ENCODE measurements around the gene SMYD5. TPM values are rescaled to one million over a fixed set of nuclear protein-coding genes. Genes with fewer than 3 reads are reported as not detected.

SMYD5 gene
- total RNA-seq, 1 donor from 2014 or later, result 28.4 TPM

- no peak for DNase-seq
Measured at GRCh38 chr2:73208258-73208657, 5.8 kb upstream of the SMYD5 start.

DNA sequence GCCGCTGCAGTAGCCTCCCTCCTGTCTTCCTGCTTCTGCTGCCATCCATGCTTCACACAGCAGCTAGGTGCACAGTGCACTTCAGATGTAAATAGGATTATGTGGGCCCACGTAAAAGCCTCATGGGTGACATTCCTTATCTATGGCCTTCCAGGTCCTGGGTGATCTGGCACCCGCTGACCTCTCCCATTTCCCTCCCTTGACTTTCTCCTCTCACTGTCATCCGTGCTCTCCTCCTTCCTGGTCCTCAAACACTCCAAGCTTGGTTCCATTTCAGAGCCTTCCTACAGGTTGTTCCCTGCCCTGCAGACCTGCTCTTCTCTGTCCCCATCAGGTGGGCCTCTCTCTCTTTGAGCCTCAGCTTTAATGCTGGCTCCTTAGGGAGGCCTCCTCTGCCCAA, 4.0 kb upstream of the SMYD5 start:
- no peak for DNase-seq

DNA sequence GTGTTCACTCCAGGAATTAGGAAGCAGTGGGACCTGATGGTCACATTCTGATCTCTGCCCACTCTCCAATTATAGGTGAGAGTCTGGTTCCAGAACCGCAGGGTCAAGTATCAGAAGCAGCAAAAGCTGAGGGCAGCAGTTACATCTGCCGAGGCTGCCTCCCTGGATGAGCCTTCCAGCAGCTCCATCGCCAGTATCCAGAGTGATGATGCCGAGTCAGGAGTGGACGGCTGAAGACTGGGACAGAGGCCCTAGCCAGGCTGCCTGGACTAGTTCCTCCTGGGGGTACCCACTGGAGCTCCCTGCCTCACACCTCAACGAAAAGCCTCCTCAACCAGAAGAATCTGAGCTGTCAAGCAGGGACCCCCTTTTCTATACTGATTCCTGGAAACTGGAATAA, 3.3 kb upstream of the SMYD5 start:
- no peak for DNase-seq

DNA sequence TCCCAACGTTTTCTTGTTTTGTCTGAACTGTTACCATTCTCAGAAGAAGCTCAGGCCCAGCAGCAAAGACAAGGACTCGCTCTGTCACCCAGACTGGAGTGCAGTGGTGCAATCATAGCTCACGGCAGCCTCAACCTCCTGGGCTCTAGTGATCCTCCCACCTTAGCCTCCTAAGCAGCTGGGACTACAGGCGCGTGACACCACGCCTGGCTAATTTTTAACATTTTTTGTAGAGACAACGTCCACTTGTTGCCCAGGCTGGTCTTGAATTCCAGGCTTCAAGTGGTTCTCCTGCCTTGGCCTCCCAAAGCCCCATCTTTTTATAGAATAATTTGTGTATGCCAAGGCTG, 2.0 kb upstream of the SMYD5 start:
- DNase-seq, result no peak

DNA sequence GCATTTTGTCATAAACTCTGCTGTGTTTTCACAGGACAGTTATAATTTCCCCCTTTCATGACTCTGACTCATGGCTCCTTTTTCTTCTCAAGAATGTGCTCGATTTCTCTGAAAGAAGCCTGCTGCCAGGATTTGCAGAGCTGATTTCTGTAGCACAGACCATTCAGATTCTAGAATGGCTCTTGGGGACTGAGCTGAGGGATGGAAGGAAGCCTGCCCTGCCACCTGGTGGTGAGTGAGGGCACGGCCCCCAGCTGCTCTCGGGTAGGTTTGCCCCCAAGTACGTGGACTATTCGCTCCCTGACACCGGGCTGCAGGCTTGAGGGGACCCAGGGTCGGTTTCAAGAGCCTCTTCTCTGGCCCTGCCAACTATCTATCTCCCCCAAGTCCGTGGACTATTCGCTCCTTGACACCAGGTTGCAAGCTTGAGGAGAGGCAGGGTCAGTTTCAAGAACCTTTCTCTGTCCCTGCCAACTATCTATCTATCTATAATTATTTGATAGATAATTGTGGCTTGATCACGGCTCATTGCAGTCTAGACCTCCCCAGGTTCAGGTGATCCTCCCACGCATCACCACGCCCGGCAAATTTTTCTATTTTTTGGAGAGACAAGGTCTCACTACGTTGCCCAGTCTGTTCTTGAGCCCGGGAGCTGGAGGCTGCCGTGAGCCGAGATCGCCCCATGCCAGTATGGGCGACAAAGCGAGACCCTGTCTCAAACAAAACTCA, 1.4 kb upstream of the SMYD5 start:
- peak; percentile 74 for DNase-seq

GRCh38 chr2:73215254-73215653, 1.2 kb downstream of the SMYD5 start:
- no peak for DNase-seq

DNA sequence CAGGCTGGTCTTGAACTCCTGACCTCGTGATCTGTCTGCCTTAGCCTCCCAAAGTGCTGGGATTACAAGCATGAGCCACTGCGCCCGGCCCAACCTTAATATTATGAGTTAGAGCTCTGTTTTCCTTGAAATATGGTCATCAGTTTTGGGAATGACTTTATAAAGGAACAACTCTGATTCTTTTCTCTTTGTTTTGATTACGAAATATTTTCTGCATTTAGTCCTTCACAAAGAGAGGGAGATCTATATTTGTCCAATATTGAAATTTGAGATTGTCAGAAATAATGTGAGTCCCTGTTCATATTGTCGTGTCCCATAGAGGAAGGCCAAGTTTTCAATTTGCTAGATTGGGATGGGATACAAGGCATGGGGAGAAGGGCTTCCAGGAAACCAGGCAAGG, 3.1 kb downstream of the SMYD5 start:
- no peak for DNase-seq

DNA sequence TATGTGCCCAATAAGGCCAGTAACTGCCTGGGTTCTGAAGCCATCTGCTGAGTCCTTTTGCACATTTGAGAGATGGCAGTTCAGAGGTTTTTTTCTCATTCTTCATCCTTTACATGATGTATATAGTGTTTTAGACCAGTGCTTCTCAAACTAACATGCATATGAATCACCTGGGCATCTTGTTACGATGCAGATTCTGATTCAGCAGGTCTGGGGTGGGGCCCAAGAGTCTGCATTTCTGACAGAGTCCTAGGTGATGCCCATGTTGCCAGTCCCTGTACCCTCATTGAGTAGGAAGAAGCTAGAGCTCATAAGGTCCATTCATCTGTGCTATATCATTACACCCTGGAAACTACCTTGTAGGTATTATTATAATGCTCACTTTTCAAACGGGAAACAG, 3.8 kb downstream of the SMYD5 start:
- DNase-seq, result no peak

DNA sequence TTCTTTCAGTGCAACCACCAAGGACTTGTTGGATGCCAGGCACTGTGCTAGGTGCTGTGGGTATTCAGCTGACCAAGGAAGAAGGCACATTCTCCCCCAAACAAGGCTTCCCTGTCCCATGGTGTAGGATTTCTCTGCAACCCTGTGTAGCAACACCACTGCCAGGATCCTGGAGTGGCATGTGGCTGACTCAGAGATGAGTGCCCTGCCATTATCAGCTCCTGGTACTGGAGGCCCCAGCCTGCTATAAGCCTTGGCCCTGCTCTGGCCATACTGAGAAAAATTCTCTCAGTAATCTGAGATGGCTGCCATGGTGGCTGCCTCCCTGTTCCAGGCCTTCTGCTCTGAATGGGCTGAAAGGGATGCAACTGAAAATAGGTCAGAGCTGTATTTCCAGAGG, 4.3 kb downstream of the SMYD5 start:
- DNase-seq, result no peak

GRCh38 chr2:73223821-73224220, 9.8 kb downstream of the SMYD5 start:
- DNase-seq, result no peak

DNA sequence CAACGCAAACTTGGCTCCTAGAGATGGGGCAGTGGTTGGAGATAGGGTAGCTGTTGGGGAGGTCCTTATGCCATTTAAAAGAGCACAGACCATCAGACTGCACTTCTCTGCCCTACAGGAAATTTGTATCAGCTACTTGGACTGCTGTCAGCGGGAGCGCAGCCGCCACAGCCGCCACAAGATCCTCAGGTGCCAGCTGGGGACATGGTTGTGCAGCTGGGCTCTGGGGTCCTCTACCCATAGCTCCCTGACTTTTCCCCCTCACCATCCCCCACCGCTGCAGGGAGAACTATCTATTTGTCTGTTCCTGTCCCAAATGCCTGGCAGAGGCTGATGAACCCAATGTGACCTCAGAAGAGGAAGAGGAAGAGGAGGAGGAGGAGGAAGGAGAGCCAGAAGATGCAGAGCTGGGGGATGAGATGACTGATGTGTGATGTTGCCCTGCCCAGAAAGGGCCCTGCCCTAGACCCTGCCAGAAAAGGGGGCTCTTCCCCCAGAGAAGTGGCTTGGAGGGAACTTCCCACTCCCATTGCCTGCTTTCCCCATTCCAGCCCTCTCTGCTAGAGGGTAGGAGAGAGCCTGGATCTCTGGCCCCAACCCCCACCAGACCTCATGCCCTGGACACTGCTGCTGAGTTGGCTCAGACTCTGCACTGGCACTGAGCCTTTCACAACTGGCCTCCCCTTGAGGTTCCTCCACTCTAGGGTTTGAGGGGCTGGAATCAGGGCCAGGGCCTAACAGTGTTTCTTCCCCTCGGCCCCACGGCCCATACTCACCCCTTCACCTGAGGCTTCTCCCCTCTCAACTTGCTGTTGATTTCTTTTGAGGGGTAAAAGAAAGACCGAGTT, 11.7 kb downstream of the SMYD5 start:
- DNase-seq, result no peak

DNA sequence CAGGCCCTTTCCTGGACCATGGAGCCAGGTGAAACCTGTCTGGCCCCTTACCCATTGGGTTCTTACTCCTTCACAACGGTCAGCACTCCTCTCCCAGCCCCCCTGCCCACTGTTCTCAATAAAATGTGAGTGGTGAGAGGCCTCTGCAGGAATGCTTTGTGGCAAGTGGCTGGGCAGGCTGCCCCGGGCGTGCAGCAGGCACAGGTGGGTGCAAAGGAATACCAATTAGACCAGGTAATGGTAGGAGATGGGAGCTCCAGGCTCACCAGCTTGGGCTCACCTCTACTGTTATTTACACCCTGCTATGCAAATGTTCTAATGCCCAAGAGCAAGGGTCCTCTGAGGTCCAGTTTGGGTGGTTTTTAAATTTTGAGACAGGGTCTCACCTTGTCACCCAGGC, 13.0 kb downstream of the SMYD5 start:
- DNase-seq, result no peak

GRCh38 chr2:73228631-73229030, 14.6 kb downstream of the SMYD5 start:
- no peak for DNase-seq

DNA sequence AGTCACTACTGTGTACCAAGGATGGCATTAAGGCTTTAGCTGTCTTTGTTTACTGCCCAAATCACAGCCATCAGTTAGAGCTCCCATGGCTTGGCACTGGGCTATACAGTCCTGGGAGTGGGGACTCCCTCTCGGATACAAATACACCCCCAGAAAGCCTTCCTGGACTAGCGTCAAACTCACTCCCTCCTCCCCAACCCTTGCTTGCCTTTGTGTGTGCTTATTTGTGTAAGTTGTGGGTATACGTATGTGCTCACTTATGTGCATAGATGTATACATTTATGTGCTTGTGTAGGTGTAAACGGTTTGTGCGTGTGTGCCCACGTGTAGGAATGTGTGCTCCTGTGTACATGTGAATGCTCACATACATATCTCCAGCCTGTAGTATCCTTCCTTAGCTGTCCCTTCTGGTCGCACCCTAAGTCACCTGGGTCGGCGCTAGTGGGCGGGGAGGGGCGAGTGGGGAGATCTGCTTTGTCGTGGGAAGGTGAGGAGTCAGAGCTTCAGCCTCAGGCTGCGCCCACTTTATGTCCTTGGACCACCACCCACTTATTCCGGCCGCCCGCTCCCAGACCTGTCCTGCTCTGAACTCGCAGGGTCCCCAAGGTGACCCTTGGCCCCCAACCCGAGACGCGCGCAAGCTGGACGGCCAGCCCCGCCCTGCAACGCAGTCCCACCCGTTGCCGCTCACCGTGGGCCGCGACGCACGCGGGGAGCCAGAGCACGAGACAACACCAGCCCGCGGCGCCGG, 18.5 kb downstream of the SMYD5 start:
- DNase-seq, result peak; percentile 8

GRCh38 chr2:73233154-73233931, 19.3 kb downstream of the SMYD5 start, which contains the start of gene PRADC1:
Gene PRADC1 (minus strand): TSS chr2:73233239. CDS start chr2:73233160, 79 bp downstream.
- DNase-seq, result peak; percentile 100

- DNase-seq, result peak; percentile 96
Measured at GRCh38 chr2:73233932-73234832, 20.1 kb downstream of the SMYD5 start, which contains the start of gene CCT7. Gene CCT7 (plus strand): TSS chr2:73234308. CDS start chr2:73234379, 71 bp downstream.

GRCh38 chr2:73235315-73236028, 21.4 kb downstream of the SMYD5 start:
- no peak for DNase-seq

DNA sequence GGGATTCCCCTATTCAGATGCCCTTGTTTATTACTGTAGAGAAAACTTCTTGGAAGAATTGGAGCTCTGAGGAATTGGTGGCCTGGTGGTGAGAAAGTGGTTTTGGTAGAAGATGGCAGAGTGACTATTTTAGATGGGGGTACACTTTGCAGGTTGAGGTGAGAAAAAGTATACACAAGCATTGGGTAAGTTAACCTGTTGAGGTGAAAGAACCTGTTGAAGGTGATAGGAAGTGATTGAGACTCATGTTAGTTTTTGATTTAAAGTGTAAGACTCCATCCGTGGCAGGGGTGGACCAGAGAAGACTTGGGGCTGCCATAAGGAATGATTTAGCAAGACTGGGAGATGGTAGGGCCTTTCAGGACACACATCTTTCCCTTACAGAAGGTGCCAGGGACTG, 23.1 kb downstream of the SMYD5 start:
- DNase-seq, result no peak

GRCh38 chr2:73238149-73238548, 24.1 kb downstream of the SMYD5 start:
- no peak for DNase-seq

GRCh38 chr2:73238976-73239375, 24.9 kb downstream of the SMYD5 start:
- no peak for DNase-seq

Data from tongue (tissue), 2 donors.